ENCODE data around the gene CPNE7.
A peak's percentile ranks its signal among the peaks of the same experiment; 100 is the strongest.

Gene CPNE7

DNA sequence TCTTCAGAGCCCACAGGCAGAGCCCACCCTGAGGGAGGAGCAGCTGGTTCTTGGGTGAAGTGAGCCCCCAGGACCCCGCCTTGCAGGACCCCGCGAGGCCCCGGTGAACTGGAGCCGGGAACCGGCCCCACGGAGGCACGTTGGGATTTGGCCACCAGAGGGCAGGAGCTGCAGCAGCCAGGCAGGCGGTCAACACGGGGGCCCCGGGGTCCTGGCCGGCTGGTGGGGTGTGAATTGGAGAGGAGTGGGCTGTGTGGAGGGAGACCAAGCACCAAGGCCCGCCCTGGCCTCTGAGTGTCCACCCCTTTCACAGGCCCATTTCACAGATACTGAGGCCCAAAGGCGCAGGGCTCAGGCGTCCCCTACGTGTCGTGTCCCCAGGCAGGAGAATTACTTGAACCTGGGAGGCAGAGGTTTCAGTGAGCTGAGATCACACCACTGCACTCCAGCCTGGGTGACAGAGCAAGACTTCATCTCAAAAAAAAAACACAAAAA lies 40.1 kb downstream of the CPNE7 start:
- TF ChIP-seq, protein P1, sequence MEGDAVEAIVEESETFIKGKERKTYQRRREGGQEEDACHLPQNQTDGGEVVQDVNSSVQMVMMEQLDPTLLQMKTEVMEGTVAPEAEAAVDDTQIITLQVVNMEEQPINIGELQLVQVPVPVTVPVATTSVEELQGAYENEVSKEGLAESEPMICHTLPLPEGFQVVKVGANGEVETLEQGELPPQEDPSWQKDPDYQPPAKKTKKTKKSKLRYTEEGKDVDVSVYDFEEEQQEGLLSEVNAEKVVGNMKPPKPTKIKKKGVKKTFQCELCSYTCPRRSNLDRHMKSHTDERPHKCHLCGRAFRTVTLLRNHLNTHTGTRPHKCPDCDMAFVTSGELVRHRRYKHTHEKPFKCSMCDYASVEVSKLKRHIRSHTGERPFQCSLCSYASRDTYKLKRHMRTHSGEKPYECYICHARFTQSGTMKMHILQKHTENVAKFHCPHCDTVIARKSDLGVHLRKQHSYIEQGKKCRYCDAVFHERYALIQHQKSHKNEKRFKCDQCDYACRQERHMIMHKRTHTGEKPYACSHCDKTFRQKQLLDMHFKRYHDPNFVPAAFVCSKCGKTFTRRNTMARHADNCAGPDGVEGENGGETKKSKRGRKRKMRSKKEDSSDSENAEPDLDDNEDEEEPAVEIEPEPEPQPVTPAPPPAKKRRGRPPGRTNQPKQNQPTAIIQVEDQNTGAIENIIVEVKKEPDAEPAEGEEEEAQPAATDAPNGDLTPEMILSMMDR (IDR thresholded peaks at IDR 0.05; ENCODE audit: insufficient read depth, low read length, poor library complexity, severe bottlenecking), result peak; percentile 58
- Histone ChIP-seq H3K36me3 (ENCODE audit: control insufficient read depth, insufficient read depth, low read length) (no peaks in the 10 kb centered on the region), H3K4me3 (replicated peaks; ENCODE audit: low read depth, low read length) (no peak overlapping the region), H3K27me3 (replicated peaks; ENCODE audit: control insufficient read depth, insufficient read depth, low read length) (no peaks in the 10 kb centered on the region; the same call in 1 of the 2 replicates)
- DNase-seq (ENCODE audit: extremely low read depth, insufficient read length), result no peak

DNA sequence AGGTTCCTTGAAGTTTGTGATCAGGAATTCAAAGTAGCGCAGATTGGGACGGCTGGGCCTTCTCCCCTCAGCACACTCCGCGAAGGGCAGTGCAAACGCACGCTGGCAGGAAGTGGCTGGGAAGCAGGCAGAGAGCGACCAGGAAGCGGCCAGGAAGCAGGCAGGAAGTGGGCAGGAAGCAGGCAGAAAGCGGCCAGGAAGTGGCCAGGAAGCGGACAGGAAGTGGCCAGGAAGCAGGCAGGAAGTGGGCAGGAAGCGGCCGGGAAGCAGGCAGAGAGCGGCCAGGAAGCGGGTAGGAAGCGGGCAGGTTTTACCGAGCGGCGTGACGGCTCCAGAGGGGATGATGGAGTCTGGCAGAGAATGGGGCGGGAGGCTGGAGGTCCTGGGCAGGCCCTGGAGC lies 41.1 kb downstream of the CPNE7 start:
- no peaks in the 10 kb centered on the region; the same call in 1 of the 2 replicates for H3K27me3 ChIP-seq (replicated peaks; ENCODE audit: control insufficient read depth, insufficient read depth, low read length)
- no peak for DNase-seq (ENCODE audit: extremely low read depth, insufficient read length)
- H3K36me3 ChIP-seq (ENCODE audit: control insufficient read depth, insufficient read depth, low read length), result no peaks in the 10 kb centered on the region
- no peak overlapping the region for H3K4me3 ChIP-seq (replicated peaks; ENCODE audit: low read depth, low read length)
- TF ChIP-seq, protein P1 (IDR thresholded peaks at IDR 0.05; ENCODE audit: insufficient read depth, low read length, poor library complexity, severe bottlenecking), result no peak

DNA sequence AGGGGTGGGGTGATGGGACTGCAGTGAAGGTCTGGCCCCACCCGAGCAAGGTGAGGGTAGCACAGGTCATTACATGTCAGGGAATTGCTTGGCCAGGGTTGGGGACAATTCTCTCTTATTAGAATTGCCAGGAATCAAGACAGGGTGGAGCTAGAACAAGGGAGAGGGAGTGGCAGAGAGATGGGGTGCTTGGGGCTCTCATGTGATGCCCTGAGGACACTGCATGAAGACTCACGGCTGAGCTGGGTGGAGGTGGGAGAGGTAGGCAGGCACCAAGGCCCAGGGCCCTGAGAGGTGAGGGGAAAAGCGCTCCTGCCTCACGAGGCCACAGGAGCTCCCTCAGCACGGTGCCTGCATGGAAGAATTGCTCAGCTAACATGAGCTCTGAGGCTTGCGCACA lies 41.5 kb downstream of the CPNE7 start:
- no peaks in the 10 kb centered on the region for H3K36me3 ChIP-seq (ENCODE audit: control insufficient read depth, insufficient read depth, low read length)
- H3K4me3 ChIP-seq (replicated peaks; ENCODE audit: low read depth, low read length), result no peak overlapping the region
- no peaks in the 10 kb centered on the region; the same call in 1 of the 2 replicates for H3K27me3 ChIP-seq (replicated peaks; ENCODE audit: control insufficient read depth, insufficient read depth, low read length)
- TF ChIP-seq, protein P1 (IDR thresholded peaks at IDR 0.05; ENCODE audit: insufficient read depth, low read length, poor library complexity, severe bottlenecking), result no peak
- no peak for DNase-seq (ENCODE audit: extremely low read depth, insufficient read length)

DNA sequence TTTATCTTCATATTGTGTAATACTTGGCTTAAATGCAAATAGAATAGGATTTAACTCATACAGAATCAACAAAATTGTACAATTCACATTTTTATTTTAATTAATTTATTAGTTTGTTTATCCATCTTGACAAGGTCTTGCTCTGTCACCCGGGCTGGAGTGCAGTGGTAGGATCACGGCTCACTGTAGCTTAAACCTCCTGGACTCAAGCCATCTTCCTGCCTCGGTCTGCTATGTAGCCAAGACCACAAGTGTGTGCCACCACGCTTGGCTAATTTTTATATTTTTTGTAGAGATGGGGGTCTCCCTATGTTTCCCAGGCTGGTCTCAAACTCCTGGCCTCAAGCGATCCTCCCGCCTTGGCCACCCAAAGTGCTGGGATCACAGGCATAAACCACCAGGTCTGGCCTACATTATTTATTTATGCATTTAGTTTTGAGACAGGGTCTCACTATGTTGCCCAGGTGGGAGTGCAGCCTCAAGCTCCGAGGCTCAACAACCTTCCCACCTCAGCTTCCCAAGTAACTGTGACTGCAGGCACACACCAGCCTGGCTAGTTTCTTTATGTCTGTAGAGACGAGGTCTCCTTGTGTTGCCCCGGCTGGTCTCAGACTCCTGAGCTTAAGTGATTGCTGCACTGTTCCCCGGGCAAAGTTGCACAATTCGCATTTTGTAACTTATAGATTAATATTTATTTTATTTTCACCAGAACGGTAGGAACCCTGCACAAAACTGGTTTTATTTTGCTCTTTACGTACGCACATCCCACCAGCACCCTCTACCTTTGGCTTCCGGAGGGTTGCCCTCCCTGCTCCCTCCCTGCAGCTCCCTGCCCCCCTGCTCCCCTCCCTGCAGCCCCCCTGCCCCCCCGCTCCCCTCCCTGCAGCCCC lies 42.8 kb downstream of the CPNE7 start:
- TF ChIP-seq, protein P1 (IDR thresholded peaks at IDR 0.05; ENCODE audit: insufficient read depth, low read length, poor library complexity, severe bottlenecking), result no peak
- Histone ChIP-seq H3K27me3 (replicated peaks; ENCODE audit: control insufficient read depth, insufficient read depth, low read length) (no peaks in the 10 kb centered on the region; the same call in 1 of the 2 replicates), H3K36me3 (ENCODE audit: control insufficient read depth, insufficient read depth, low read length) (no peaks in the 10 kb centered on the region), H3K4me3 (replicated peaks; ENCODE audit: low read depth, low read length) (no peak overlapping the region)
- no peak for DNase-seq (ENCODE audit: extremely low read depth, insufficient read length)

DNA sequence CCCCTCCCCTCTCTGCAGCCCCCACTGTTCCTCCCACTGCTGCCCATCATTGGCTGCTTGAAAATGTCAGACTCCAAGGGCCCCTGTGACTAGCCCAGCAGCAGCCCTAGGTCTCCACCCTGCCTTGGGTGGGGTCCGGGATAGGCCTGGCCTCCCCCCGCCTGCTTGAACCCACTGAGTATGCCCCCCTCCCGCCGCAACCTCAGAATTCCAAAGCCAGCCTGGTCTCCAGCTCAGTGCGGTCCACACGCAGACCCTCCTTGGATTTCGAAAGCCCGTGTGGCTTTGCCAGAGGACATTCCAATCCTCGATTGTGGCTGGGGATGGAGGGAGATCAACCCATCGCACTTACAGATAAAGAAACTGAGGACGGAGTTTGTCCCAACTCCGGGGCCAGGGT lies 44.3 kb downstream of the CPNE7 start:
- DNase-seq (ENCODE audit: extremely low read depth, insufficient read length), result no peak
- H3K27me3 ChIP-seq (replicated peaks; ENCODE audit: control insufficient read depth, insufficient read depth, low read length), result no peaks in the 10 kb centered on the region; the same call in 1 of the 2 replicates

More for the DNA sequence above, 44.3 kb downstream of the CPNE7 start:
- Histone ChIP-seq H3K36me3 (ENCODE audit: control insufficient read depth, insufficient read depth, low read length) (no peaks in the 10 kb centered on the region), H3K4me3 (replicated peaks; ENCODE audit: low read depth, low read length) (no peak overlapping the region)
- TF ChIP-seq, protein P1 (IDR thresholded peaks at IDR 0.05; ENCODE audit: insufficient read depth, low read length, poor library complexity, severe bottlenecking), result no peak
